KOPT-K1 (cell line): ENCODE data around the gene VPS16.
"Not testable (repeated sequence)": the region's sequence is repeated elsewhere in the genome, so short reads cannot be mapped to it uniquely, and the experiment has no call there.

Source experiments
- H3K27ac ChIP-seq: fragments of 200-600 bp; sonication (generic); 2 replicates; pipeline ENCODE4 v1.5.1; 2016; ENCODE audit warnings: antibody characterized with exemption, mild to moderate bottlenecking, low read depth, low read length; ENCODE audit not compliant: poor library complexity, severe bottlenecking
- H3K36me3 ChIP-seq: fragments of 200-600 bp; sonication (generic); 2 replicates; pipeline ENCODE4 v1.5.1; 2017; ENCODE audit warnings: antibody characterized with exemption, mild to moderate bottlenecking, low read length, moderate library complexity; ENCODE audit not compliant: insufficient read depth
- H3K9me3 ChIP-seq: fragments of 200-600 bp; sonication (generic); 2 replicates; pipeline ENCODE4 v1.5.1; 2017; ENCODE audit warnings: antibody characterized with exemption, low read length, mild to moderate bottlenecking; ENCODE audit not compliant: insufficient read depth, poor library complexity, severe bottlenecking

The VPS16 gene

DNA sequence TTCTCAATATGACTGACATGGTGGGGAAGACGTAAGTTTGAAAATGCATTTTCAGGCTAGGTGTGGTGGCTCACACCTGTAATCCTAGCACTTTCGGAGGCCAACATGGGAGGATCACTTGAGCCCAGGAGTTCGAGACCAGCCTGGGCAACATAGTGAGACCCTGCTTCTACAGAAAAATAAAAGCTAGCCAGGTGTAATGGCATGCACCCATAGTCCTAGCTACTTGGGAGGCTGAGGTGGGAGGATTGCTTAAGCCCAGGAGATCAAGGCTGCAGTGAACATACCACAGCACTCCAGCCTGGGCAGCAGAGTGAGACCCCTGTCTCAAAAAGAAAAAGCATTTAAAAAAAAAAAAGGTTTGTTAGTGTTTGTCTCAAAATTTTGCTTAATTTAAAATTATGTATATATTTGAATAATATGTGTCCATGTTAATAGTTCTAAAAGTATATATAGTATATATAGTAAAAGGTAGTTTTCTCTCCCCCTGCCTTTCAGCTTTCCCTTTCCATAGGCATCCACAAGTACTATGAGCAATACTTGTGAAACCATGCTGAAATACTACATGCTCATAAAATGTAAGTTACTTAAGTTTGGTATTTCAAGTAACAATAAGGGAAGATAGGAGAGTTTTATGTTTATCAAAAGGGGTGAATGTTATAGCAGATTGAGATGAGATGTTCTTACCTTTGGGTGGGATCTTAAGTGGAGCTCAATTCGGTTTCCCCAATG lies 47.8 kb downstream of the VPS16 start:
- H3K36me3 ChIP-seq: no peaks in the 10 kb centered on the region
- no peak overlapping the region for H3K27ac ChIP-seq
- H3K9me3 ChIP-seq: no peaks in the 10 kb centered on the region

DNA sequence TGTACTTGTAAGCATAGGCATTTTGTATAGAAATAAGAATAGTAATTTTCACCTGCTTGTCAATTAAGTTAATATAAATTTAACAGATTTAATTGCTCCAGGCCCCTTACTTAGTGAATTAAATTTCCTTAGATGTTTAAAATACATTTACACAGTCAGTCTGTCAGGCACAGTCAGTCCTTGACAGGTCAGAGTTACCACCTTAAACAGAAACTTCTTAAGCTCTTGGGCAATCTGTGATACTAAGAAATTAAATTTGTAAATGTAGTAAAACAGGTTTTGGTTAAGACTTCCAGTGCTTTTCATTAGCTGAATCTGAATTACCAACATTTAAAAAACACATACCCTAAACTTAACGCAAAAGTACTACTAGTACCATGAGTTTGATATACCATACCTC lies 48.7 kb downstream of the VPS16 start:
- Histone ChIP-seq H3K27ac (no peak overlapping the region), H3K9me3 (peaks cover 2% of the 10 kb centered on the region), H3K36me3 (no peaks in the 10 kb centered on the region)

DNA sequence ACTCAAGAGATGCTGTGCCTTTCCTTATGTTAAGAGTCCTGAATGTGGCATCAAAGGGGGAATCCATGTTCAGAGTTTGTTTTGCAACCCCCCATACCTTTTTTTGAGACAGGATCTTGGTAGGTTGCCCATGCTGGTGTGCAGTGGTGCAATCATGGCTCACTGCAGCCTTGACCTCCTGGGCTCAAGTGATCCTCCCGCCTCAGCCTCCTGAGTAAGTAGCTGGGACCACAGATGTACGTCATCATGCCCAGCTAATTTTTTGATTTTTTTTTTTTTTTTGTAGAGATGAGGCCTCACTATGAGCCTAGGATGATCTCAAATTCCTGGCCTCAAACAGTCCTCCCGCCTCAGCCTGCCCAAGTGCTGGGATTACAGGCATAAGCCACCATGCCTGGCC lies 49.3 kb downstream of the VPS16 start:
- no peaks in the 10 kb centered on the region for H3K36me3 ChIP-seq
- no peak overlapping the region for H3K27ac ChIP-seq
- peaks cover 8% of the 10 kb centered on the region for H3K9me3 ChIP-seq

DNA sequence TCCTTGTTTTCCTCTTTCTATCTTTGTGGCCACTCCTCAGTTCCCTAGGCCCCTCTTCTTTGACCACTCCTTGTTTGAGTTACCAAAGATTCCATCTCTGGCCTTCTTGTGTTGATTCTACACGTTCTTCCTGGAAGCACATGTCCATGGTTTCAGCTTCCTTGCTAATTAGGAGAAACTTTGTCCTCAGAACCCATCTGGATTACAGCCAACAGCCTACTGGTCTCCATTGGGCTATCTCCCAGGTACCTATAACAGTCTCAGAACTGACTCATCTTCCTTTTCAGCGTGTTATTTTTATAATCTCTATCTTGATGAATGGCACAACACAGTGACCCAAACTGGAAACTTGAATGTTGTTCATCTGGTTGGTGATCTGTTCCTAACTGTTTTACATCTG lies 50.2 kb downstream of the VPS16 start:
- Histone ChIP-seq H3K36me3 (no peaks in the 10 kb centered on the region; the same call in 1 of the 2 replicates), H3K27ac (no peak overlapping the region), H3K9me3 (peaks cover 17% of the 10 kb centered on the region)

DNA sequence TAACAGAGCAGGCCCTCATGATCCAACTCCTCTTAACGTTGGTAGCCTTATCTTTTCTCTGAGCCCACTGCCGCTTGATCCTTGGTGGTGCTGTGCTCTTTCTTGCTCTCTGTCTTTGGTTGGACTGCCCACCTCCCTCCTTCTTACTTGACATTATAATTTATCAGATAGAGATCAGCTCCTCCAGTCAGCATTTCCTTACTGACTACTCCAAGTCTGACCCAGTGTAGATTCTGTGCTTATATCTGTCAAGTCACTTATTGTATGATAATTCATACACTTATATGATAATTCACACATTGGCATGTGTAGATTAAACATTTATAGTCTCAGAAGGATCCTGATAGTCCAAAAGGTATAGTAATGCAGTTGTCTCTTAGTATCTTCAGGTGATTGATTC lies 50.8 kb downstream of the VPS16 start:
- Histone ChIP-seq H3K27ac (no peak overlapping the region), H3K36me3 (no peaks in the 10 kb centered on the region; the same call in 1 of the 2 replicates), H3K9me3 (peaks cover 17% of the 10 kb centered on the region)

DNA sequence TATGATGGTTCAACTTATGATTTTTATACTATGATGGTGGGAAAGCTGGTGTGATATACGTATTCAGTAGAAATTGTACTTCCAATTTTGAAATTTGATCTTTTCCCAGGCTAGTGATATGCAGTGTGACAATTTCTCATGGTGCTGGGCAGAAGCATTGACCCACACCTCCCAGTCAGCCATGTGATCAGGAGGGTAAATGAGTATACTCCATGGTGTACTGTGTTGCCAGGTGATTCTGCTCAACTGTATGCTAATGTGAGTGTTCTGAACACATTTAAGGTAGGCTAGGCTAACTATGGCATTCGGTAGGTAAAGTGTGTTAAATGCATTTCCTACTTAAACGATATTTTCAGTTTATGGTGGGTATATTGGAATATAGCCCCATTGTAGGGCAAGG lies 51.8 kb downstream of the VPS16 start:
- Histone ChIP-seq H3K36me3 (no peaks in the 10 kb centered on the region; the same call in 1 of the 2 replicates), H3K9me3 (peaks cover 17% of the 10 kb centered on the region), H3K27ac (no peak overlapping the region)

DNA sequence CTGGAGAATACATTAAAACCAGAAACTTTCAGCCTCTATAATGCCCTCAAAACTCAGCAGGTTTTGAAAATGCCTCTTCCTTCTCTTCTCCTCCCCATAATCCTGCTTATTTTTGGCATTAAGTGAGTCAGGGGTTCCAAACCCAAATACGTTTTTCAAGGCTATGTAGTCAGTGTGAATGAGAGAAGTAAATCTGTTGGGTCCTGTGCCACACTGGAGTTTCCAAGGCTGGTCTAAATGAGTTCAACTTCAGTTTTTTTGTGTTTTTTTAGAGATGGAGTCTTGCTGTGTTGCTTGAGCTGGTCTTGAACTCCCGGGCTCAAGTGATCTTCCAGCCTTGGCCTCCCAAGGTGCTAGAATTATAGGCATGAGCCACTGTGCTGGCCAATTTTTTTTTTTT lies 53.7 kb downstream of the VPS16 start:
- Histone ChIP-seq H3K27ac (no peak overlapping the region), H3K9me3 (peaks cover 17% of the 10 kb centered on the region), H3K36me3 (no peaks in the 10 kb centered on the region; the same call in 1 of the 2 replicates)

DNA sequence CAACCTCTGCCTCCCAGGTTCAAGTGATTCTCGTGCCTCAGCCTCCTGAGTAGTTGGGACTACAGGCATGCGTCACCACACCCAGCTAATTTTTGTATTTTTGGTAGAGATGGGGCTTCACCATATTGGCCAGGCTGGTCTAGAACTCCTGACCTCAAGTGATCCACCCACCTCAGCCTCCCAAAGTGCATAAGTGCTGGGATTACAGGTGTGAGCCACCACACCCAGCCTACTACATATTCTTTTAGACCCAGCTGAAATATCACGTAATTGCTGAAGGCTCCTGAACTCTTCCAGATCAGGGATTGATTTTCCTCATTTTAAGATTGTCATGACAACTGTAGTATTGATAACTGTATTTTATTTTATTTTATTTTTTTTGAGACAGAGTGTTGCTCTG lies 54.6 kb downstream of the VPS16 start:
- peaks cover 17% of the 10 kb centered on the region for H3K9me3 ChIP-seq
- H3K27ac ChIP-seq, H3K36me3 ChIP-seq: not testable (repeated sequence)

DNA sequence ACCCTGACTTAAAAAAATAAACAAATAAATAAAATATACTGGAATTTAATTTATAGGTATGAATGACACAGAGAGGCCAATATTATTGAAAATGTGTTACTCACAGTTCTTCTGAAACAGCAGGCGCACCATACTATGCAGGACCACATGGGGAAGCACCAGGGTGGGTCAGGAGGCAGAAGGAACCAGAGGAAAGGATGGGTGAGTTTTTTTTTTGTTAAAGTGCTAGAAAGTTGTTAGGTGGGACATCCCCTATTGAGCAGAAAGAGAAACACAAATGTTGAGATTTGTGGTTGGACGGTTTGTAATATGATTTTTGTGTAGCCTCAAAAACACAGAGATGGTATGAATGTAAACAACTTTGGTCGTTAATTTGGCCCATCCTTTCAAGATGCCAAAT lies 58.7 kb downstream of the VPS16 start:
- peaks cover 15% of the 10 kb centered on the region for H3K9me3 ChIP-seq
- H3K36me3 ChIP-seq: no peaks in the 10 kb centered on the region; the same call in 1 of the 2 replicates
- H3K27ac ChIP-seq: no peak overlapping the region

DNA sequence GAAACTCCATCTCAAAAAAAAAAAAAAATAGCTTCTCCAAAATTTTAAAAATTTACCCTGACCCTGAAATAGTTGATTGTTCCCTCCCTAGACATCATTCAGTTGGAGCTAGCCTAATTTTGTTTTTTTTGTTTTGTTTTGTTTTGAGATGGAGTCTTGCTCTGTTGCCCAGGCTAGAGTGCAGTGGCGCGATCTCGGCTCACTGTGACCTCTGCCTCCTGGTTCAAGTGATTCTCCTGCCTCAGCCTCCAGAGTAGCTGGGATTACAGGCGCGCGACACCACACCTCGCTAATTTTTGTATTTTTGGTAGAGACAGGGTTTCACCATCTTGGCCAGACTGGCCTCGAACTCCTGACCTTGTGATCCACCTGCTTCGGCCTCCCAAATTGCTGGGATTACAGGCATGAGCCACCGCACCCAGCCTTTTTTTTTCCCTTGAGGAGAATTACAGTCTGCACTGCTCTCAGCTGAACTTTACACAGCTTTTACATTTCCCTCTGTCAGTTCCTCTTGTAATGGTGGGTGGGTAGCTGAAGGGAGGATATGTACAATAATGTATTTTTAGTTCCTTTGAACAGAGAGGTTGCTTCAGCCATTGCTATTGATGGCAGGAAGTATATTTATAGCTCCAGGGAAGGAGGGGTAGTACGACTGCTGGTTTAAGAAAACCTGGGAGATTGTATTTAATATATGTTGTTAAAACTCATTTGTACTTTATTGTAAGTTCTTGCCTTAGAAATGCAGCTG lies 60.5 kb downstream of the VPS16 start:
- Histone ChIP-seq H3K9me3 (no peaks in the 10 kb centered on the region), H3K36me3 (no peaks in the 10 kb centered on the region), H3K27ac (peak overlapping the region; percentile 10)

DNA sequence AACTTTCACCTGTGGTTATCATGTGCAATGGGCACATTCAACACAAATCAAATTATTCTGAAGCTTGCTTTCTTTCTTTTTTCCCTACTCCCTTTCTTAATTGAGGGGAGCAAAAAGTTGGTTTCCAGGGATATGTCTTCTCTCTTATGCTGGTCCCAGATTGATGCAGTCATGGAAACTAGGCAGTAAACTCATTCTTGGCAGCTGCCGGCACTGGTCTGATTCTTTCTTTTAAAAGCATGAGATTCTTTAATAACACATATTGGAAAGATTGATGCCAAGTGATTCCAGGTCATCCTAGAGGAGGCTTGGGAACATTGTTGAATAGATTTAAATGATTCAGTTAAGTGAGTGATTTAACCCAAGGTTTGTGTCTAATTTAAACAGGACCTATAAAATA lies 61.7 kb downstream of the VPS16 start:
- Histone ChIP-seq H3K27ac (no peak overlapping the region), H3K36me3 (no peaks in the 10 kb centered on the region), H3K9me3 (no peaks in the 10 kb centered on the region)

DNA sequence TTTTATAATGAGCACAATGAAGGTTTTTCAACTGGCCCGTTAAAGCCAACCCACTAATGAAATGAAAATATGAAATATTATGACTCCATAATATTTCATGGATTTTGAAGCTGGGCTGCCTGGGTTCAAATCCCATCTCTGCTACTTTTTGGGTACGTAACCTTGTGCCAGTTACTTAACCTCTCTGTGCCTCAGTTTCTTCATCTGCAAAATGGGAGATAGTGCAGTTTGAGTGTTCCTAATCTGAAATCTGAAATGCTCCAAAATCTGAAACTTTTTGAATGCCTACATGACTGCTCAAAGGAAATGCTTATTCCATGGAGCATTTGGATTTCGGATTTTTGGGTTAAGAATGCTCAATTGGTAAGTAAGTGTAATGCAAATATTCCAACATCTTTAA lies 62.3 kb downstream of the VPS16 start:
- no peaks in the 10 kb centered on the region for H3K9me3 ChIP-seq
- H3K36me3 ChIP-seq: no peaks in the 10 kb centered on the region
- no peak overlapping the region for H3K27ac ChIP-seq

DNA sequence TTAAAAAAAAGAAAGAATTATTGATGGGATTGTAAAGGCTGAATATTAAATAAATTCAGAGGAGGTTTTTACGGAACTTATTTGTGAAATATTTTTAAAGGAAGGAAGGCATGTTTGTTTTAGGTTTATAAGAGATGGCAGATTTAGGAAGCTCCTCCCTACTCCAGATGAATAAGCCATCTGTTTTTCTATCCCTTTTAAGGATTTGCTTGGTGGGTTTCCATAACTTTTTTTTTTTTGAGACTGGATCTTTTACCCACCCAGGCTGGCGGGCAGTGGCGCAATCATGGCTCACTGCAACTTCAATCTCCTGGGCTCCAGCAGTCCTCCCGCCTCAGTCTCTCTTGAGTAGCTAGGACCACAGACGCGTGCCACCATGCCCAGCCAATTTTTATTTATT lies 63.1 kb downstream of the VPS16 start:
- Histone ChIP-seq H3K9me3 (no peaks in the 10 kb centered on the region), H3K36me3 (no peaks in the 10 kb centered on the region), H3K27ac (no peak overlapping the region)

DNA sequence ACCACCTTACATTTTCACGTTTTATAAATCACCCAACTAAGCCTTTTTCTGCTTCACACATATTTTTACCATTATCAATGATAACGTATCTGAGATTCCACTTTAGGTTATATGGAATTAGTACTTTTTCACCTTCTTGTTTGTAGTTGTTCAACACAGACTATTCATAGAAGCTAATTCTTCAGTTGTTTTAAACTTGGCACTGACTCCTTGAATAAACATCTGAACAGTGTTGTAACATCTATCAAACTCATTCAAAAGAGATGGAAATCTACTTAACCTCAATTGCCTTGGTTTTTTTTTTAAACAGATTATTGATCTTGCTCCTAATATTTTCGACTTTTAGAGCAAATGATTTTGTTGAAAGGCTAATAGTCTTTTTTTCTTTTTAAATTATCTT lies 67.0 kb downstream of the VPS16 start:
- no peaks in the 10 kb centered on the region for H3K9me3 ChIP-seq
- no peaks in the 10 kb centered on the region; the same call in 1 of the 2 replicates for H3K36me3 ChIP-seq
- H3K27ac ChIP-seq: no peak overlapping the region

DNA sequence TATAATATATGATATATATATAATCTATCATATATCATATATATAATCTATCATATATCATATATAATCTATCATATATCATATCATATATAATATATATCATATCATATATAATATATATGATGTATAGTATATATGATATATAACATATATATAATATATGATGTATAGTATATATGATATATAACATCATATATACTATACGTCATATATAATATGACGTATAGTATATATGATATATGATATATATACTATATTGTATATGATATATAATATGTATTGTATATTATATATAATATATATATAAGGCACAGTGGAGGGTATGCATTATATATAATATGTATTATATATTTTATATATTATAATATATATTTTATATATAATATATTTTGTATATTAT lies 69.4 kb downstream of the VPS16 start:
- H3K27ac ChIP-seq: no peak overlapping the region
- no peaks in the 10 kb centered on the region for H3K9me3 ChIP-seq
- no peaks in the 10 kb centered on the region; the same call in 1 of the 2 replicates for H3K36me3 ChIP-seq

DNA sequence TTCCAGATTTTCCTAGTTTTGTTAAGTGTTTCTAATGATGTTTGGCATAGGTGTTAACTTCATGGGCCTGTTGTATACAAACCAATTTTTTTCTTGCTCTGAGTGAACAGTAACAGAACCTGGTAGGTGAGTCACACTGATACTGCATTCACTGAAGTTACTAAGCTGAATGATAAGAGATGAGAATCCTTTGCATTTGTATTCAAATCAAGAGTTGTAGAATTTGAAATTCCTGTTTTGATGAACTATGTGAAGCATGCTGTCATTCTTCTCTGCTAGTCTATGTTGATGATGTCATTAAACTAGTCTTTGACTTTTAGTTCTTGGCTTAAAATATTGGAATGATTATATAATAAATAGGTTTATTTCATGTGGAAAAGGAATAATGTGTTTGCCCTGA lies 70.7 kb downstream of the VPS16 start:
- H3K27ac ChIP-seq: no peak overlapping the region
- no peaks in the 10 kb centered on the region; the same call in 1 of the 2 replicates for H3K36me3 ChIP-seq
- no peaks in the 10 kb centered on the region for H3K9me3 ChIP-seq
